ENCODE results near the gene RBM23. TPM values are rescaled to one million over a fixed set of nuclear protein-coding genes. Genes with fewer than 3 reads are reported as not detected.

RBM23 gene
- polyA plus RNA-seq, 3 donors, result 76.7 to 89.7 (median 85.7) TPM

DNA sequence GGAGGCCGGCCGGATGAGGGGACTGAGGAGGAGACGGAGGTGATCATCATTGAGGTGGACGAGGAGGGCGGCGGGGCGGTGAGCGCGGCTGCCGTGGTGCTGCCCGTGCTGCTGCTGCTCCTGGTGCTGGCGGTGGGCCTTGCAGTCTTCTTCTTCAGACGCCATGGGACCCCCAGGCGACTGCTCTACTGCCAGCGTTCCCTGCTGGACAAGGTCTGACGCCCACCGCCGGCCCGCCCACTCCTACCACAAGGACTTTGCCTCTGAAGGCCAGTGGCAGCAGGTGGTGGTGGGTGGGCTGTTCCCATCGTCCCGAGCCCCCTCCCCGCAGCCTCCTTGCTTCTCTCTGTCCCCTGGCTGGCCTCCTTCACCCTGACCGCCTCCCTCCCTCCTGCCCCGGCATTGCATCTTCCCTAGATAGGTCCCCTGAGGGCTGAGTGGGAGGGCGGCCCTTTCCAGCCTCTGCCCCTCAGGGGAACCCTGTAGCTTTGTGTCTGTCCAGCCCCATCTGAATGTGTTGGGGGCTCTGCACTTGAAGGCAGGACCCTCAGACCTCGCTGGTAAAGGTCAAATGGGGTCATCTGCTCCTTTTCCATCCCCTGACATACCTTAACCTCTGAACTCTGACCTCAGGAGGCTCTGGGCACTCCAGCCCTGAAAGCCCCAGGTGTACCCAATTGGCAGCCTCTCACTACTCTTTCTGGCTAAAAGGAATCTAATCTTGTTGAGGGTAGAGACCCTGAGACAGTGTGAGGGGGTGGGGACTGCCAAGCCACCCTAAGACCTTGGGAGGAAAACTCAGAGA lies 72.9 kb downstream of the RBM23 start:
- H3K4me1 Mint-ChIP-seq, result peaks cover 13% of the 10 kb centered on the region
- no peak overlapping the region for H3K4me2 ChIP-seq (replicated peaks; ENCODE audit: extremely low read depth, low read length, poor library complexity, severe bottlenecking)
- peaks cover 10 to 14% of the 10 kb centered on the region in 2 donors for H3K4me1 ChIP-seq (ENCODE audit: control insufficient read depth in 1 of 2, insufficient read depth in 2 of 2, low read length in 2 of 2)
- H3K36me3 Mint-ChIP-seq, result peaks cover 9 to 11% of the 10 kb centered on the region in 2 donors
- no peak overlapping the region for H3K4me3 ChIP-seq (replicated peaks in 1 of 3; ENCODE audit: low read depth in 2 of 3, low read length in 3 of 3)
- H3K36me3 ChIP-seq (replicated peaks in 1 of 2; ENCODE audit: control insufficient read depth in 1 of 2, insufficient read depth in 2 of 2, low read length in 2 of 2), result no peaks in the 10 kb centered on the region
- no peaks in the 10 kb centered on the region for H4K20me1 ChIP-seq (ENCODE audit: insufficient read depth, low read length)
- no peak overlapping the region for H3K9ac ChIP-seq (ENCODE audit: insufficient read depth, low read length, poor library complexity, severe bottlenecking)
- no peak overlapping the region for H3K27ac Mint-ChIP-seq
- H3K27me3 Mint-ChIP-seq (ENCODE audit: low read depth in 3 of 3), result peaks cover 6 to 37% (median 13%) of the 10 kb centered on the region in 3 donors
- intact Hi-C loops (cut with micrococcal nuclease), result no loop called here
- no peaks in the 10 kb centered on the region for H3K79me2 ChIP-seq (ENCODE audit: insufficient read depth, low read length)
- peaks cover 0 to 5% of the 10 kb centered on the region in 2 donors for H3K27me3 ChIP-seq (ENCODE audit: control insufficient read depth in 2 of 2, insufficient read depth in 2 of 2, low read length in 2 of 2)
- no peak overlapping the region for H3K27ac ChIP-seq (ENCODE audit: low read depth in 1 of 2, low read length in 2 of 2)
- WGBS (ENCODE audit: insufficient coverage), result 97% methylated on average over 14 of the region's 26 CpGs
- H3K4me3 Mint-ChIP-seq, result no peak overlapping the region
- no peak overlapping the region for H2AFZ ChIP-seq (ENCODE audit: insufficient read depth, low read depth, low read length, poor library complexity, severe bottlenecking)
- H3K9me3 Mint-ChIP-seq, result no peaks in the 10 kb centered on the region
- TF ChIP-seq, protein P1, sequence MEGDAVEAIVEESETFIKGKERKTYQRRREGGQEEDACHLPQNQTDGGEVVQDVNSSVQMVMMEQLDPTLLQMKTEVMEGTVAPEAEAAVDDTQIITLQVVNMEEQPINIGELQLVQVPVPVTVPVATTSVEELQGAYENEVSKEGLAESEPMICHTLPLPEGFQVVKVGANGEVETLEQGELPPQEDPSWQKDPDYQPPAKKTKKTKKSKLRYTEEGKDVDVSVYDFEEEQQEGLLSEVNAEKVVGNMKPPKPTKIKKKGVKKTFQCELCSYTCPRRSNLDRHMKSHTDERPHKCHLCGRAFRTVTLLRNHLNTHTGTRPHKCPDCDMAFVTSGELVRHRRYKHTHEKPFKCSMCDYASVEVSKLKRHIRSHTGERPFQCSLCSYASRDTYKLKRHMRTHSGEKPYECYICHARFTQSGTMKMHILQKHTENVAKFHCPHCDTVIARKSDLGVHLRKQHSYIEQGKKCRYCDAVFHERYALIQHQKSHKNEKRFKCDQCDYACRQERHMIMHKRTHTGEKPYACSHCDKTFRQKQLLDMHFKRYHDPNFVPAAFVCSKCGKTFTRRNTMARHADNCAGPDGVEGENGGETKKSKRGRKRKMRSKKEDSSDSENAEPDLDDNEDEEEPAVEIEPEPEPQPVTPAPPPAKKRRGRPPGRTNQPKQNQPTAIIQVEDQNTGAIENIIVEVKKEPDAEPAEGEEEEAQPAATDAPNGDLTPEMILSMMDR (IDR thresholded peaks at IDR 0.05), result no peak
- no peaks in the 10 kb centered on the region for H3K9me3 ChIP-seq (replicated peaks in 1 of 2; ENCODE audit: control insufficient read depth in 1 of 2, insufficient read depth in 1 of 2, low read length in 2 of 2)
- DNase-seq, result no peak

DNA sequence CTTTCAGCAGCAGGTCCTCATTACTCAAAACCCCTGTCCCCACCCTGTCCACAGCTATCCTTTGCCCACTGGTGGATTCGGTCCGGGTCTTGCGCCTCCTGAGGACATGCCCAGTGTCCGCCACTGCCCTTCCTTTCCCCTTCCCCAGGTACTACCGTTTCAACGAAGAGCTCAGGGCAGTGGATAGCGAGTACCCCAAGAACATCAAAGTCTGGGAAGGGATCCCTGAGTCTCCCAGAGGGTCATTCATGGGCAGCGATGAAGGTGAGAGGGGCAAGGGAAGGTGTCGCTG lies 73.9 kb downstream of the RBM23 start:
- Histone ChIP-seq H3K36me3 (replicated peaks in 1 of 2; ENCODE audit: control insufficient read depth in 1 of 2, insufficient read depth in 2 of 2, low read length in 2 of 2) (no peaks in the 10 kb centered on the region), H2AFZ (ENCODE audit: insufficient read depth, low read depth, low read length, poor library complexity, severe bottlenecking) (no peak overlapping the region), H3K9me3 (replicated peaks in 1 of 2; ENCODE audit: control insufficient read depth in 1 of 2, insufficient read depth in 1 of 2, low read length in 2 of 2) (peaks cover 0 to 3% of the 10 kb centered on the region in 2 donors), H3K27me3 (ENCODE audit: control insufficient read depth in 2 of 2, insufficient read depth in 2 of 2, low read length in 2 of 2) (peaks cover 0 to 5% of the 10 kb centered on the region in 2 donors), H3K9ac (ENCODE audit: insufficient read depth, low read length, poor library complexity, severe bottlenecking) (no peak overlapping the region), H4K20me1 (ENCODE audit: insufficient read depth, low read length) (no peaks in the 10 kb centered on the region), H3K4me1 (ENCODE audit: control insufficient read depth in 1 of 2, insufficient read depth in 2 of 2, low read length in 2 of 2) (peaks cover 13 to 16% of the 10 kb centered on the region in 2 donors), H3K27ac (ENCODE audit: low read depth in 1 of 2, low read length in 2 of 2) (no peak overlapping the region), H3K79me2 (ENCODE audit: insufficient read depth, low read length) (no peaks in the 10 kb centered on the region), H3K4me2 (replicated peaks; ENCODE audit: extremely low read depth, low read length, poor library complexity, severe bottlenecking) (no peak overlapping the region), H3K4me3 (replicated peaks in 1 of 3; ENCODE audit: low read depth in 2 of 3, low read length in 3 of 3) (no peak overlapping the region)
- intact Hi-C loops (cut with micrococcal nuclease), result no loop called here
- Mint-ChIP-seq H3K27me3 (ENCODE audit: low read depth in 3 of 3) (peaks cover 5 to 40% (median 13%) of the 10 kb centered on the region in 3 donors), H3K27ac (no peak overlapping the region), H3K4me3 (no peak overlapping the region), H3K36me3 (peaks cover 9 to 11% of the 10 kb centered on the region in 2 donors), H3K4me1 (peaks cover 20% of the 10 kb centered on the region), H3K9me3 (peaks cover 0 to 8% (median 5%) of the 10 kb centered on the region in 7 donors)
- WGBS (ENCODE audit: insufficient coverage), result 96% methylated on average over 4 of the region's 9 CpGs
- TF ChIP-seq, protein P1 (IDR thresholded peaks at IDR 0.05), result no peak
- no peak for DNase-seq

Data from CD14-positive monocyte (primary cell).